B cell (primary cell): ENCODE measurements around the gene INTS12. TPM values are rescaled to one million over a fixed set of nuclear protein-coding genes. Genes with fewer than 3 reads are reported as not detected.

ENCODE experiments used
- ATAC-seq: fragments of 200-7000 bp; cut with Tn5 transposase; one replicate; pipeline ENCODE4 v1.10.0; 2021; ENCODE audit warnings: low read depth, mild to moderate bottlenecking, moderate number of reproducible peaks, moderate library complexity
- CTCF ChIA-PET: fragments of 350-600 bp; sonication (Branson Sonifier 250); formaldehyde crosslinking; loops from one replicate; lab custom pipeline; 2021; ENCODE audit warnings: antibody characterized with exemption, inconsistent platforms; lab: Charles Lee
- POLR2A ChIA-PET: fragments of 350-600 bp; sonication (Branson Sonifier 250); formaldehyde crosslinking; loops from one replicate; lab custom pipeline; 2021; ENCODE audit warnings: antibody characterized with exemption; lab: Charles Lee
- DNase-seq: peaks from one replicate; pipeline ENCODE4 v3.0.0; 2013
- H2AFZ ChIP-seq: 2 replicates; pipeline ENCODE4 v1.6.1; 2012; ENCODE audit warnings: mild to moderate bottlenecking, low read depth, low read length; ENCODE audit not compliant: insufficient read depth, poor library complexity, severe bottlenecking
- H3K27ac ChIP-seq, 2 donors: 1 replicate in 1 of 2; 2 replicates in 1 of 2; pipeline ENCODE4 v1.5.1; 2012 to 2013; ENCODE audit warnings: low read length in 2 of 2, mild to moderate bottlenecking in 2 of 2, moderate library complexity in 1 of 2
- H3K27me3 ChIP-seq, 4 experiments: fragments of 200-600 bp in 1 of 4; sonication (generic) in 1 of 4; replicated peaks in 1 of 4; 1 replicate in 2 of 4; 2 replicates in 2 of 4; pipeline versions ENCODE4 v1.6.1 to v1.7.0; 2013 to 2016; ENCODE audit warnings: low read length in 3 of 4, mild to moderate bottlenecking in 2 of 4, mixed read lengths in 1 of 4, moderate library complexity in 1 of 4; ENCODE audit not compliant: insufficient read depth in 4 of 4, control insufficient read depth in 3 of 4; ENCODE audit errors: control extremely low read depth in 1 of 4
- H3K36me3 ChIP-seq, 2 experiments: replicated peaks in 1 of 2; 1 replicate in 1 of 2; 2 replicates in 1 of 2; pipeline versions ENCODE4 v1.6.1 to v1.7.1; 2013; ENCODE audit warnings: low read length in 1 of 2; ENCODE audit not compliant: insufficient read depth in 2 of 2, control insufficient read depth in 1 of 2; ENCODE audit errors: control extremely low read depth in 1 of 2, extremely low read depth in 1 of 2
- H3K4me1 ChIP-seq, 2 donors: fragments of 200-600 bp in 1 of 2; sonication (generic) in 1 of 2; 1 replicate in 1 of 2; 2 replicates in 1 of 2; pipeline versions ENCODE4 v1.5.1 to v1.6.1; 2013 to 2017; ENCODE audit warnings: low read length in 2 of 2; ENCODE audit not compliant: control insufficient read depth in 2 of 2, insufficient read depth in 2 of 2
- H3K4me2 ChIP-seq: replicated peaks from 2 replicates; pipeline ENCODE3; 2012; ENCODE audit warnings: mild to moderate bottlenecking, low read depth, low read length; ENCODE audit not compliant: poor library complexity, severe bottlenecking
- H3K4me3 ChIP-seq, 5 experiments: fragments of 200-600 bp in 1 of 5; sonication (generic) in 1 of 5; 1 replicate in 3 of 5; 2 replicates in 2 of 5; pipeline versions ENCODE4 v1.5.1 to v1.7.0; 2011 to 2016; ENCODE audit warnings: low read length in 4 of 5, mild to moderate bottlenecking in 4 of 5, low read depth in 2 of 5, control low read depth in 1 of 5, moderate library complexity in 1 of 5; ENCODE audit not compliant: insufficient read depth in 1 of 5; ENCODE audit errors: control extremely low read depth in 1 of 5, extremely low read depth in 1 of 5
- H3K79me2 ChIP-seq: fragments of 200-600 bp; sonication (generic); one replicate; pipeline ENCODE4 v1.6.0; 2016; ENCODE audit warnings: low read length; ENCODE audit not compliant: control insufficient read depth, insufficient read depth
- H3K9ac ChIP-seq: fragments of 200-600 bp; sonication (generic); 2 replicates; pipeline ENCODE4 v1.6.1; 2017; ENCODE audit warnings: mild to moderate bottlenecking, low read length, moderate library complexity
- H3K9me3 ChIP-seq, 3 donors: one replicate each; pipeline versions ENCODE4 v1.6.1 to v1.7.1; 2013; ENCODE audit warnings: low read length in 2 of 3; ENCODE audit not compliant: control insufficient read depth in 2 of 3, insufficient read depth in 1 of 3; ENCODE audit errors: control extremely low read depth in 1 of 3
- H4K20me1 ChIP-seq: 2 replicates; pipeline ENCODE4 v1.6.0; 2012; ENCODE audit warnings: mild to moderate bottlenecking, low read length; ENCODE audit not compliant: insufficient read depth, control insufficient read depth, poor library complexity, severe bottlenecking
- H3K27ac Mint-ChIP-seq: one replicate; pipeline ENCODE4 v1.8.0; 2021; ENCODE audit warnings: mixed read lengths
- H3K27me3 Mint-ChIP-seq: one replicate; pipeline ENCODE4 v1.8.0; 2021; ENCODE audit warnings: mixed read lengths
- H3K4me1 Mint-ChIP-seq: one replicate; pipeline ENCODE4 v1.8.0; 2021; ENCODE audit warnings: mixed read lengths
- H3K4me3 Mint-ChIP-seq: one replicate; pipeline ENCODE4 v1.8.0; 2021; ENCODE audit warnings: mixed read lengths
- H3K9me3 Mint-ChIP-seq: one replicate; pipeline ENCODE4 v1.8.0; 2022; ENCODE audit warnings: mixed read lengths; ENCODE audit not compliant: insufficient read depth
- EZH2 ChIP-seq: IDR thresholded peaks from 2 replicates; pipeline ENCODE4 v1.6.1; 2012; ENCODE audit warnings: borderline replicate concordance, low read depth, mild to moderate bottlenecking, moderate library complexity, low read length; ENCODE audit not compliant: insufficient read depth, poor library complexity, severe bottlenecking
- WGBS: methylation state at CpG from one replicate; pipeline ENCODE4 v1.1.5; 2013; ENCODE audit warnings: missing lambda C conversion rate; ENCODE audit not compliant: insufficient coverage; 5-methylcytosine and 5-hydroxymethylcytosine counted together
- intact Hi-C: fragments of 100-400 bp; cut with micrococcal nuclease; formaldehyde crosslinking; loops from one replicate; pipeline ENCODE4 v1.10.0; 2022
- polyA plus RNA-seq: library from polyadenylated mRNA; depleted of rRNA; stranded (reverse); fragments of >200 nt; gene quantifications from 2 replicates; pipeline ENCODE4 v1.2.3, GENCODE V29; 2012
- total RNA-seq, 2 donors: library from RNA; stranded (reverse); fragments of 120-200 nt in 1 of 2; gene quantifications; 1 replicate in 1 of 2; 2 replicates in 1 of 2; pipeline versions ENCODE4 v1.2.3 to v1.2.4, GENCODE V29; 2013 to 2022
- TF ChIP-seq, protein P1 (sequence below): fragments of 200-600 bp; IDR thresholded peaks from one replicate; pipeline ENCODE4 v1.8.0; 2022; ENCODE audit warnings: antibody characterized with exemption, mild to moderate bottlenecking

Gene INTS12
- total and polyA plus RNA-seq, 2 donors (not counting 1 experiment from before 2014, with no cell fraction given): 19.1 to 21.6 TPM

DNA sequence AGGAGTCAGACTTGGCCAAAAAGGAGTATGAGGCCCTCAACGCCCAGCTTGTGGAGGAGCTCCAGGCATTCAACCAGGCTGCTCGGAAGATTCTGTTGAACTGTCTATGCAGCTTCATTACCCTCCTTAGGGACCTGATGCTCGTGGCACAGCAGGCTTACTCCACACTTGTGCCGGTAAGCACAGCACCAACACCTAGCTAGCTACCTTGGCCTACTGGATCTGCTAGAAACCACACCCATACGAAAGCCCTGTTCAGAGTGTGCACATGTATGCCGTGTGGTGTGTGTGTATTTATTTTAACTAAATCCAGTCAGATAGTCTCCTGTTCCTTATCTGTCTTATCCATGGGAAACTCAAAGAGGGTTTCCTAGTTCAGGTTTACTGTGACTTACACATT, 49.3 kb downstream of the INTS12 start:
- Histone ChIP-seq H3K27ac (no peak overlapping the region), H3K9me3 (peaks cover 0 to 1% (median 0%) of the 10 kb centered on the region in 3 donors), H3K36me3 (no peaks in the 10 kb centered on the region), H2AFZ (no peak overlapping the region), H3K9ac (no peak overlapping the region), H3K79me2 (no peaks in the 10 kb centered on the region), H3K4me2 (no peak overlapping the region), H3K4me1 (no peaks in the 10 kb centered on the region), H4K20me1 (no peaks in the 10 kb centered on the region), H3K4me3 (no peak overlapping the region), H3K27me3 (no peaks in the 10 kb centered on the region)
- Mint-ChIP-seq H3K27ac (no peak overlapping the region), H3K4me1 (no peaks in the 10 kb centered on the region), H3K27me3 (peaks cover 3% of the 10 kb centered on the region), H3K4me3 (no peak overlapping the region), H3K9me3 (no peaks in the 10 kb centered on the region)
- intact Hi-C loops: no loop called here
- DNase-seq: no peak
- POLR2A ChIA-PET: no interaction called here
- CTCF ChIA-PET: interaction anchor here (1.2 kb wide), 1 partner anchor 8 kb away, joined by 4 read pairs; no protein-coding TSS in a partner anchor
- WGBS: 88% methylated on average over 2 of the region's 6 CpGs
- ATAC-seq: no peak
- TF ChIP-seq EZH2: no peak
- TF ChIP-seq, protein P1, sequence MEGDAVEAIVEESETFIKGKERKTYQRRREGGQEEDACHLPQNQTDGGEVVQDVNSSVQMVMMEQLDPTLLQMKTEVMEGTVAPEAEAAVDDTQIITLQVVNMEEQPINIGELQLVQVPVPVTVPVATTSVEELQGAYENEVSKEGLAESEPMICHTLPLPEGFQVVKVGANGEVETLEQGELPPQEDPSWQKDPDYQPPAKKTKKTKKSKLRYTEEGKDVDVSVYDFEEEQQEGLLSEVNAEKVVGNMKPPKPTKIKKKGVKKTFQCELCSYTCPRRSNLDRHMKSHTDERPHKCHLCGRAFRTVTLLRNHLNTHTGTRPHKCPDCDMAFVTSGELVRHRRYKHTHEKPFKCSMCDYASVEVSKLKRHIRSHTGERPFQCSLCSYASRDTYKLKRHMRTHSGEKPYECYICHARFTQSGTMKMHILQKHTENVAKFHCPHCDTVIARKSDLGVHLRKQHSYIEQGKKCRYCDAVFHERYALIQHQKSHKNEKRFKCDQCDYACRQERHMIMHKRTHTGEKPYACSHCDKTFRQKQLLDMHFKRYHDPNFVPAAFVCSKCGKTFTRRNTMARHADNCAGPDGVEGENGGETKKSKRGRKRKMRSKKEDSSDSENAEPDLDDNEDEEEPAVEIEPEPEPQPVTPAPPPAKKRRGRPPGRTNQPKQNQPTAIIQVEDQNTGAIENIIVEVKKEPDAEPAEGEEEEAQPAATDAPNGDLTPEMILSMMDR: no peak

DNA sequence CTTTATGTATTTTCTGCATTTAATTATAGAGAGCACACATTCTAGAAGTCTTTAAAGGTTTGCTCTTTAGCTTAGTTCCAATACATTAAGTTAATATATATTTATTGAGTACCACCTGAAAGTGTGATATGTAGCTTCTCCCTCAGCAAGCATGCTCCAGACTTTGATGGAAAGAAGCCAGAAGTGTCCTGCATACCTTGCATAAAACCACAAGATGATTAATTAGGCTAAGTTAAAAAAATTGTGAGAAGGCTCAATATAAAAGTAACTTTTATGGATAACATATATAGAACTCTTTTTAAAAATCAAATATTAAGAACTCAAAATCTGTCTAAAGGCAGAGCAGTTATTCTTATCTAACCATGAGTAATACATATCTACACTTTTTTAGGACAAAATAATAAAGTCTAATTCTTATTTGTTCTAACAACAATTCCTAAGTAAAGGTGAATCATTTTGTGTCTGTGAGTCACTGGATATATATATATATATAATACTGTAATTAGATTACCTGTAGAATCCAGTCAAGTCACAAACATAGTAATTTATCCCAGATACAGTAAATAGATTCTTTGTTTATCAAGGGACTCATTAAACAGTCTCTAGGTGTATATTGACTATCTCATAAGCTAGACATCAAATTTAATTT, 51.2 kb downstream of the INTS12 start:
- H2AFZ ChIP-seq: no peak overlapping the region
- Mint-ChIP-seq H3K27me3 (peaks cover 3% of the 10 kb centered on the region), H3K9me3 (no peaks in the 10 kb centered on the region), H3K4me1 (no peaks in the 10 kb centered on the region), H3K27ac (no peak overlapping the region), H3K4me3 (no peak overlapping the region)
- no peak overlapping the region for H3K4me2 ChIP-seq
- no peaks in the 10 kb centered on the region for H4K20me1 ChIP-seq
- no peaks in the 10 kb centered on the region for H3K27me3 ChIP-seq
- H3K79me2 ChIP-seq: no peaks in the 10 kb centered on the region
- ChIA-PET CTCF (no interaction called here), POLR2A (no interaction called here)
- no peaks in the 10 kb centered on the region for H3K4me1 ChIP-seq
- H3K36me3 ChIP-seq: no peaks in the 10 kb centered on the region
- ATAC-seq (no peak), DNase-seq (no peak)
- intact Hi-C loops: no loop called here
- peaks cover 0 to 1% (median 0%) of the 10 kb centered on the region in 3 donors for H3K9me3 ChIP-seq
- no peak overlapping the region for H3K9ac ChIP-seq
- H3K27ac ChIP-seq: no peak overlapping the region
- TF ChIP-seq EZH2: no peak
- TF ChIP-seq, protein P1: no peak
- no peak overlapping the region for H3K4me3 ChIP-seq
